T-helper 2 cell treated with Interferon-gamma antibody and Interleukin-4, amounts not matched to agents 100 ng/mL and 5 ng/mL, for 36 hours (primary cell): Measurements from ENCODE around the gene MACROH2A2. TPM values are rescaled to one million over a fixed set of nuclear protein-coding genes. Genes with fewer than 3 reads are reported as not detected.
"Not testable (repeated sequence)": the region's sequence is repeated elsewhere in the genome, so short reads cannot be mapped to it uniquely, and the experiment has no call there.

Experiments used
- intact Hi-C: fragments of 100-400 bp; cut with micrococcal nuclease; formaldehyde crosslinking; loops from one replicate; pipeline ENCODE4 v1.15.1; 2023
- total RNA-seq: library from RNA; stranded (reverse); gene quantifications from 2 replicates; pipeline ENCODE4 v1.2.3, GENCODE V29; 2022

Gene MACROH2A2
- total RNA-seq, 1 donor from 2014 or later: 2.9 TPM

GRCh38 chr10:70067586-70067985 is 14.9 kb downstream of the MACROH2A2 start:
- intact Hi-C loops: no loop called here

DNA sequence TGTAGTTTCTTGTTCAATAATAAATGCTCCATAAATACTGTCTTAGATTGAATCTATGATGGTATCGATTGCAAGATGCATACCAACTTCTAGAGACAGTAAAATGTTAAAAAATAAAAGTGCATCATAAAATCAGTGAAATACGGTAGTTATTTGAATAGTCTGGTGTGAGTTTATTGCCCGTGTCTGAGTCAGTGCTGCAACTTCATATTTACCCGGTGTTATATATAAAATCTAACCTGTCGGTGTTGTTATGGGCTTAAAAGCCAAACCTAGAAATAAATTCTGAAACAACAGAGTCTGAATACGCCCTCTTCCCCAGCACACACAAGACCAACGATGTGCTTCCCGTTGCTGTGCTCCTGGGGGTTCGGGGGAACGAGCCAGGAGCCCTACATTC is 16.3 kb downstream of the MACROH2A2 start:
- intact Hi-C loops: no loop called here

- intact Hi-C loops: no loop called here
These were observed 16.7 kb downstream of the MACROH2A2 start for GRCh38 chr10:70069346-70069745.

GRCh38 chr10:70070834-70071233 is 18.2 kb downstream of the MACROH2A2 start:
- intact Hi-C loops: no loop called here

GRCh38 chr10:70074165-70074564 is 21.5 kb downstream of the MACROH2A2 start:
- intact Hi-C loops: no loop called here

- intact Hi-C loops: no loop called here
These were observed 22.3 kb downstream of the MACROH2A2 start for GRCh38 chr10:70074971-70075370.

DNA sequence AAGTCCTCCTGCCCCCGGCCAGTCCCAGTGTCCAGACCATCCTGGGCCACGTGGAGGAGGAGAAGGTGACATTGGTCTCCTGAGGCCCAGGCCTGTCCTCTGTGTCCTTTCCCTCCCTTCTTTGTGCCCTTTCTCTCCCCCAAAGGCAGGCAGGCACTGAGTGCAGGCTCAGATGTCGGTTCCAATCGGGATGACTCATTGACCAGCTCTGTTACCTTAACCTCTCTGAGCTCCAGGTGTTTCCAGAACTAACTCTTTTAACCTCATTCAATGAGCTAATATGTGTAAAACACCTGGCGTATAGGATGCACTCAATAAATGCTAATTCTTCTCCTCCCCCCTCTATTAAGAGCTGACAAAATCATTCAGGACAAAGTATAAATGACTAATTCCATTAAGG is 25.7 kb downstream of the MACROH2A2 start:
- intact Hi-C loops: no loop called here

DNA sequence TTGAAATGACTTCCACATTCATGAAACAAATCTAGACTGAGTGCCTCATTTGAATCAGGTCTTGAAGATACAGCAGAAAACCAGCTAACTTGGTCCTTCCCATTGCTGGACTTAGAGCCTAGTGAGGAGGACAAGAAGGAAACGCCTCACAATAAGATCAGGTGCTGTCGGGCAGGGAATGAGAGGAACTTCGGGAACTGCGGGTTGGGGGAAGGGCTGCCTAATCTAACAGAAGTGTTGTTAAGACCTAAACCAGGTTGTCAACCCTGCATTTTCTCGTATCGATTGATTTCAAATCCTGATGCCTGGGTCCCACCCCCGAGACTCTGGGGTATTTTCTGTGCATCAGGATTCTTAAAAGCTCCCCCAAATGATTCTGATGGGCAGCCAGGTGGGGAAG is 26.3 kb downstream of the MACROH2A2 start:
- intact Hi-C loops: no loop called here

DNA sequence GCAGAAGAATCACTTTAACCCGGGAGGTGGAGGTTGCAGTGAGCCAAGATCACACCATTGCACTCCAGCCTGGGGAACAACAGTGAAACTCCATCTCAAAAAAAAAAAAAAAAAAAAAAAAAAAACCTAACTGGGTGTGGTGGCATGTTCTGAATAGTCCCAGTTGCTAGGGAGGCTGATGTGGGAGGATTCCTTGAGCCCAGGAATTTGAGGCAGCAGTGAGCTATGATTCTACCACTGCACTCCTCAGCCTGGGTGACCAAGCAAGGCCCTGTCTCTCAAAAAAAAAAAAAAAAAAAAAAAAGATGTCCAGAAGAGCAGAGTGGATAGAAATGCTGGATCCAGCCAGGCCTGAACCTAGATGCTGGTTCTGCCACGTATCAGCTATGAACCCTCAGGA is 28.1 kb downstream of the MACROH2A2 start:
- intact Hi-C loops: not testable (repeated sequence)

GRCh38 chr10:70084189-70084588 is 31.5 kb downstream of the MACROH2A2 start:
- intact Hi-C loops: no loop called here

GRCh38 chr10:70085975-70086613 is 33.4 kb downstream of the MACROH2A2 start:
- intact Hi-C loops: no loop called here

DNA sequence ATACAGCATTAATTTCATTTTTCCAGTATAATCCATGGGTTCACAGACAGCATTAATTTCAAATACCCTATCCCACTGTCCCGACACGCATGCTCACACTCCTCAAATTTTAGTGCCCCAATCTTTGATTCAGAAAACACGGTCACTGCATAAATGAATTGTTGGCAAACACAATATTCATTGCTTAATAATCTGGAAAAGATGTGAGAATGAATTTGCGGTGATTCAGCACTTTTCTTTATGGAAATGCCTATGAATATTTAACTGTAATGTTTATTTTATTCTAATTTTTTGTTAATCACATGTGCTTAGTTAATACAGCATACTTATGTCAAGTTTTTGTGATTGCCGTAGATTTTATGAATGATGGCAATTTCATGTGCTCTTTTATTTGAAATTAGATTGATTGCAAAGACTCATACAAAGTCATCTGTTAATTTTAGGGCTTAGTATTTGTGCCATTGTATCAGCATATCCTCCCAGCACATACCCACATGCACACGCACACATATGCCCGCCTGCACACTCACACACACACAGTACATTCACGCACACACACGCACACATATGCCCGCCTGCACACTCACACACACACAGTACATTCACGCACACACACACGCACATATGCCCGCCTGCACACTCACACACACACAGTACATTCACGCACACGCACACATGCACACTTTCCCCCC is 35.1 kb downstream of the MACROH2A2 start:
- intact Hi-C loops: no loop called here

DNA sequence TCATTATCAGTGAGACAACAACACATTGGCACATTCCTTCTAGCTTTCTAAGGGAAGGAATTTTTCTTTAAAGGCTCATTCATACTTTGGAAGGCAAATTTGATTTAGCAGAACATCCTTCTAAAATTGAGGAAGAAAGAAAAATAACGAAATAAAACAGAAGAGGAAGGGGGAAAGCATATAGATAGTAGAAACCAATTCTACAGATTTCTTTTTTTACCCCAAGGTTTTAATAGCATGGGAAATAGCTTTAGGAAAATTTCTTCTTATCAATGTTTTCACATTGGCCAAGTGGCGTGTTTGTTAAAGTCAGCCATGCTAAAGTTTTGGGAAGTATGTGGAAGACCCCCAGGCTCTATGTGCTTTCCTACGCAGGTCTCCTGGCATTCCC is 35.7 kb downstream of the MACROH2A2 start:
- intact Hi-C loops: no loop called here

DNA sequence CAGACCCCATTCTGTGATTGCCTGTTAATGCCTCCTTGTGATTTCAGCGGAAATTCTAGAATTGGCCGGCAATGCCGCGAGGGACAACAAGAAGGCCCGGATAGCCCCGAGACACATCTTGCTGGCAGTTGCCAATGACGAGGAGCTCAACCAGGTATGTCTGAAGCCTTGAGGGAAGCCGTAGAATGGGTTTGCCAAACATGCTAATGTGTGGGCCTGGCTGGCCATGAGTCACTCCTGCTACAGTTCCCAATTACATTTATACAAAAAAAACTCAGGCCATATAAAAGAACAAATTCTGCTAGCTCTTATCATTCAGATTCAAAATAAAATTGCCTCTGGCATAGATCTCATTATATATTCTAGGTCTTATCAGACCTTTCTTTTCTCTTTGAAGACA is 37.4 kb downstream of the MACROH2A2 start:
- intact Hi-C loops: no loop called here

DNA sequence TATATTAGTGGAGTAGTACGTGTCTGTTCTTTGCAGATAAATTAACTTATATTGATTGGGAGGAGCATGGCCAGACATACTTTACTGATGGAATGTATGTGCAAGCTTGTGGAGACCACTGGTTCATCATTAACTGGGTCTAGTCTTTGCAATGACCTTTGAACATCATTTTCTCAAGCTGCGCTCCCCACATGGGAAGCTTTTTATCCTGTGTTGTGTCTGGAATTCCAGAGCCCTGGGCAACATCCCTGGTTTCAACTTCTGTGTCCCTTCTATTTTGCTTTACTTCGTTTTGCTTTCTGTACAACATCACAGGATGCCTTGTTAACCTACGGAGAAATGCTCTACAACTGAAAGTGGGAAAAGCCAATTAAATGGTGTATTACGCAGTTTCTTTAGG is 38.3 kb downstream of the MACROH2A2 start:
- intact Hi-C loops: no loop called here

DNA sequence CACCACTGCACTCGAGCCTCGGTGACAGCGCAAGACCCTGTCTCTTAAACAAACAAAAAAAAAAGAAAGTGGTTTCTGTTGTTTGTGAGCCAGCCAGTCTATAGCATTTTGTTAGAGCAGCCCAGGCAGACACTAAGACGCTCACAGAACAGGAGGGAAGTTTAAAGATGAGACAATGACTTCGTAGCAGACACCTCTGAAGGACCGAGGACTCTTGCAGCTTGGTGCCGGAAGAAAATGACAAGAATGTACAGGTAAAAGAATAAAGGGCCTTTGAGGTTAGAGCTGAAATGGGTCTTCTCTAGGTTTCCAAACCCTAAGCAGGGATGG is 39.7 kb downstream of the MACROH2A2 start:
- intact Hi-C loops: loop anchor here (2.0 kb wide), 1 partner anchor 76 kb away; no protein-coding TSS in a partner anchor

DNA sequence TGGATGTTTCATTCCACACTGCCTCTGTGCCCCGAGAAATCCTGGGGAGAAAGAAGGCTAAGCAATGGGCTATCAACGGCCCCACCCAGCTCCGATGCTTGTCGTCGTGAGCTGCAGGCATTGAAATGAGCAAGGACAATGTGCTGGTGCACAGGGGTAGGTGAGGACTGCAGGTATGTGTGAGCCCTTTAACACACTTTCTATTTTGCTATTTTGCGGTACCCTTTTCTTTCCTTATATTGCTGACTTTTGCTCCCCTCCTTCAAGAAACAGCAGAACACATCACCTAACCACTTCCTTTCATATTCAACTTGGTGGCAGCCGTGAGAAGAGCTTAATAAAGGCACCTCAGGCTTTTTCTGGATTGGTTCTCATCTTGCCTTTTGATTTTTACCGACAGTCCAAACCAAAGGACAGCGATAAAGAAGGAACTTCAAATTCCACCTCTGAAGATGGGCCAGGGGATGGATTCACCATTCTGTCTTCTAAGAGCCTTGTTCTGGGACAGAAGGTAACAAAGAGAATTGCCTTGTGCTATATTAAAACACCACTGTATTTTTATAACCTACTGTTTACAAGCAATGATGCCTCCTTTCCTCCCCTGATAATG is 40.8 kb downstream of the MACROH2A2 start:
- intact Hi-C loops: loop anchor here (2.0 kb wide), 1 partner anchor 75 kb away; no protein-coding TSS in a partner anchor

DNA sequence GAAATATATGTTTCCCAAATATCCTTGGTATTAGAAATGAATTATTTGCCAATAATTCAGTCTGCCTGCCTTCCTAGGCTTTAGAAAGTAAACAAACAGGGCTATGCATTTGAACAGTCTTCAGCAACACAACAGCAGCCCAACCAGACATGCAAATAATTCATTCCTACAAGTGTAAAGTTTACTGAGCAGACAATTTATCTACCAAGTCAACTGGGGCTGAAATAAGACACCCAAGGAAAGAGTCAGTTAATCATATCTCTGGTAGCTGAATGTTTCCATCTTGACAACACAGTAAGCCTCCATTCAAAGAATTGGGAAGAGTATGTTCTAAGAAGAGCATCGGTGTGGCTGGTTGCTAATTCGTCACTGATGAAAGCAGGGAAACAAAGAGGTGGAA is 41.6 kb downstream of the MACROH2A2 start:
- intact Hi-C loops: no loop called here

- intact Hi-C loops: no loop called here
These were observed 43.5 kb downstream of the MACROH2A2 start for GRCh38 chr10:70096016-70096704.

DNA sequence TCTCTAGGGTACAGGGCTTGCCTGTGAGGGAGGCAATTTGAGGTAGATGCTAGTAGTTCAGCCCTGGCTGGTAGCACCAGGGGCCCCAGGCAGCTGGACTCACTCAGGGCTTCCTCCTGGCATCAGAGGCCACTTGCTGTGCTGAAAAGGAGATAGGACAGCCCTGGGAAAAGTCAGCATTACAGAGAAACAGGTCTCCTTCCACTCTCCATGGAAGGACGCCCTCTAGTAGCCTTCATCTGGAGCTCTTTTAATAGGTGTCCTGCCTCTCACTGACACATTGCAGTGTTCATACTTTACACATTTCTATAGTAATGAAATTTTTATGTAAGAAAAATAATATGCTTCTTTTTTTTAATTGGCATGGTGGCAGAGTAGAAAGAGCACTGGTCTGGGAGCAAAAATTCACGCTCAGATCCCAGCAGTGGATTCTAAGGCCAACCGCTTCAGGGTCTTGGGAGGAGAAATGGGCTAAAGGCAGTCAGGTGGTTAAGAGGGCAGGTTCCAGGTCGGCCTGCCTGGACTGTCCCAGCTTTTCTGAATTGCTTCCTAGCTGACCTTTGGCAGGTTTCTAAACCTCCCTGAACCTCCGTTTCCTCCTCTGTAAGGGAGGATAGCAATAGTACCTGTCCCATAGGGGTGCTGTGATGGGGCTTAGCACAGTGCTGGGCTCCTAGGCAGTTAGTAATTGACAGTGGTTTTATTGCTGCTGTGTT is 44.2 kb downstream of the MACROH2A2 start:
- intact Hi-C loops: no loop called here

GRCh38 chr10:70097459-70097858 is 44.8 kb downstream of the MACROH2A2 start:
- intact Hi-C loops: no loop called here

DNA sequence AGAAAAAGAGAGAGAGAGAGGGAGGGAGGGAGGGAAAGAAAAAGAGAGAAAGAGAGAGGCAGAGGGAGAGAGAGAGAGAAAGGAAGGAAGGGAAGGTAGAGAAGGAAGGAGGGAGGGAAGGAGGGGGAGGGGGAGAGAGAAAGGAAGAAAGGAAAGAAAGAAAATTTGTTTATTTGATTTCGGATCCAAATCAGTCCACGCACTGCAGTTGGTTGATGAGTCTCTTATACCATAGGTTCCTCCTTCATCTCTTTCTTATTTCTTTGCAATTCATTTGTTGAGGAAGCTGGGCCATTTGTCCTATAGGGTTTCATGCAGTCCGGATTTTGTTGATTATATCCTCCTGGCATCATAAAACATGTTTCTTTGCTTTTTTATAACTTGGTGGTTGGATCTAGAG is 45.6 kb downstream of the MACROH2A2 start:
- intact Hi-C loops: no loop called here
